GDM1 (cell line): ENCODE measurements around the gene ENTPD8.
A peak's percentile ranks its signal among the peaks of the same experiment; 100 is the strongest.

Experiments
- DNase-seq: peaks from one replicate; lab custom pipeline; 2025; lab: John Stamatoyannopoulos, UW

ENTPD8 gene

GRCh38 chr9:137431416-137431931, 9.7 kb downstream of the ENTPD8 start:
- no peak for DNase-seq

- no peak for DNase-seq
Measured at GRCh38 chr9:137430723-137431415, 10.3 kb downstream of the ENTPD8 start.

DNA sequence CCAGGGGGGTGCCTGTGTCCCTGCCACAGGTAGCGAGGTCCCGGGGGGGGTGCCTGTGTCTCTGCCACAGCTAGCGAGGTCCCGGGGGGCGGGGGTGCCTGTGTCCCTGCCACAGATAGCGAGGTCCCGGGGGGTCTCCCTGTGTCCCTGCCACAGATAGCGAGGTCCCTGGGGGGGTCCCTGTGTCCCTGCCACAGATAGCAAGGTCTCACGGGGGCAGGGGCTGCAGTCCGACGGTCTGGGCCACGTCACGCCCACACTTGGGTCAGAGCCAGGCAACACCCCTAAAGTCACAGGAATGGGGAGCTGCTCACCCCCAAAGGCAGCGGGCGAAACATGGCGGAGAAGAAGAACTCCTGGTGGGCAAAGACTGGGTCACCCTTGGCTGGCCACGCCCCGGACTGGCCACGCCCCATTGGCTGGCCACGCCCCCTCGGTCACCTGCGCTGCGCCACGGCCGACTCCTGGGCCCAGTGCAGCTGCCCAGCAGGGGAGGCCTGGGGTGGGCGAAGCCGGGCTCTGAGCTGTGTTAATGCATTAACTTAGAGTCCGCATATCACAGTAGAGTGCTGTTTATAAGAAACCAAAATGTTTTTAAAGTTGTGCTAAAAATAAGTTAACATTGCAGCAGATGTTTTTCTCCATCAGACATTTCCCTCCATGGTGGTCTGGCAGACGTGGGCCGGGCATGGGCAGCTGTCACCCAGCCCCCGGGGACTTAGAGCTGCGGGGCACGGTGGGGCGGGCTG, 11.0 kb downstream of the ENTPD8 start:
- DNase-seq, result no peak

GRCh38 chr9:137429546-137429890, 11.6 kb downstream of the ENTPD8 start:
- no peak for DNase-seq

GRCh38 chr9:137428841-137429545, 12.2 kb downstream of the ENTPD8 start:
- no peak for DNase-seq

DNA sequence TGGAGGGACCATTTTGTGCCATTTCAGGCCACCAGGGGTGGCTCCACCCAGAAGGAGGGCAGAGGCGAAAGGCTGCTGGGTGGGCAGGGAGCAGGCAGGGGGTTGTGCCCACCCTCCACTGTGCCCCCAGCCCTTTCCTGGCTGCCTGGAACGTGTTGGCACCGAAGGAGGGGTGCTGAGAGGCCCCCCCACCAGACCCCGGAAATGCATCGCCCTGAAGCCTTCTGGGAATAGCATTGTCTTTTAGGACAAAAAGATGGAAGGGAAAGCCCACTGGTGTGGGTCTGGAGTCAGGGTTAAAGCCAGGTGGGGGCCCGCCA, 12.9 kb downstream of the ENTPD8 start:
- DNase-seq, result no peak

GRCh38 chr9:137427454-137428310, 13.5 kb downstream of the ENTPD8 start:
- no peak for DNase-seq

GRCh38 chr9:137426018-137426681, 15.0 kb downstream of the ENTPD8 start:
- no peak for DNase-seq

DNA sequence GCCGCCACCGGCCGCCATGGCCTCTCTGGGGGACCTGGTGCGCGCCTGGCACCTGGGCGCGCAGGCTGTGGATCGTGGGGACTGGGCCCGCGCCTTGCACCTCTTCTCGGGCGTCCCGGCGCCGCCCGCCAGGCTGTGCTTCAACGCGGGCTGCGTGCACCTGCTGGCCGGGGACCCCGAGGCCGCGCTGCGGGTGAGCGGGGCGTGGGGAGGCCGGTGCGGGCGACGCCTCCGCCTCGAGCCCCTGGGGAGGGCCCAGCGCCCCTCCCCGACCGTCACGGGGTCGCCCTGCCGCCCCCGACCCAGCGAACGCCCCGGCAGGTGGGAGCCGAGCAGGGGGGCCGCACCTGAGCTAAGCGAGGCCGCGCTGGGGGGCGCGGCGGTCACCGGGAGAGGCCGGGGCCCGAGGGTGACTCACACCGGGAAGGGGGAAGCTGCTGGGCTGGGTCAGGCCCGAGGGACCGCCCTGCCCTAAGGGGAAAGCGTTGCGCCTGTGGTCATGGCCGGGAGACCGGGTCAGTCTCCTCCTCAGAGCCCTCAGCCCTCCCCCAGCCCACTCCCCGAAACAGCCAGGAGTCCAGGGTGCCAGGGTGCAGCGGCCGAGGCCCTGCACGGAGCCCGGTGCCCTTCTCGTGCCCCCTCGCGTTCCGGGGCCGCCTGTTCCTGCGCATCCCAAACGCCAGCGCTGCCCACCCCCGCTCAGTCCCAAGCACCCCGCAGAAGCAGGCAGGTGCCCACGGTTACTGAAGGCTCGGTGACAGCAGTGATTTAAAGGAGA, 17.5 kb downstream of the ENTPD8 start:
- DNase-seq, result no peak

- peak; percentile 90 for DNase-seq
Measured at GRCh38 chr9:137422604-137423513, 18.3 kb downstream of the ENTPD8 start, which contains the start of the genes EXD3 and NOXA1. EXD3 (minus strand) TSS chr9:137423162; CDS start chr9:137395357, 27,805 bp downstream. NOXA1 (plus strand) TSS chr9:137423393; CDS start chr9:137423530, 137 bp downstream.

- no peak for DNase-seq
Measured at GRCh38 chr9:137421838-137422603, 19.1 kb downstream of the ENTPD8 start.

DNA sequence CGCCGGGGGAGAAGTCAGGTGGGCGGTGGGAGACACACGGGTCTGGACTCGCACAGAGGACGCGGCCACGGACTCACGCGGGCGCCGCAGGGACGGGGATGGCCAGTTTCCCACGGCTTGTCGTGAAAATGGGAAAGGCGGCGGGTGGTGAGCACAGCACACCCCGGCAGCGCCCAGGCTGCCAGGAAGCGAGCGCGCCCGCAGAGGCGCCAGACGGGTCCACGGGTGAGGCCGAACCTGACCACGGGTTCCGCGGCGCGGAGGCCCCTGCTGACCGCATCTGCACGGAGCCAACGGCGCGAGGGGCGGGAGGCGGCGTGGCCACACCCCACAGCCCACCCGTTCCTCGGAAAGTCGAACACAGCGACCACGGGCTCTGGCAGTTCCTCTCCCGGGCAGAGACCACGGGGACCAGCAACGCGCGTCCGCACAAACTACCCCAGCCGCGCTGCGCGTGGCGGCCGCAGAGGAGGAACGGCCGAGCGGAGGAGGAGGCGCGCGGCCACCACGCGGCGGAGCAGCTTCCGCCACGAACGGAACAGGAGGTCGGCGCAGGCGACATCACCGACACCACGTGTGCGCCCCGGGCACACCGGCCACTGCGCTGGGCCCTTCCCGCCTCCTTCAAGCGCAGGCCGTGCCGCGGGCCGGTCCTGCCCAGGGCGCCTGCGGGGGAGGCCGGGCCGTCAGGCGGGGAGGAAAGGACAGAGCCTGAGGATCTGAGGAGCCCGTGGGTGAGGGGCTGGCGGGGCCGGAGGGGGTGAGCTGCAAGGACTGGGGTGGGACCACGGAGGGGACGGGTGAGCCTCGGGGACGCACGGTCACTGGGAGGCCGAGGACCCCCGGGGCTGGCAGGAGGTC, 23.8 kb downstream of the ENTPD8 start:
- DNase-seq, result no peak

GRCh38 chr9:137416563-137417151, 24.5 kb downstream of the ENTPD8 start:
- DNase-seq, result no peak

DNA sequence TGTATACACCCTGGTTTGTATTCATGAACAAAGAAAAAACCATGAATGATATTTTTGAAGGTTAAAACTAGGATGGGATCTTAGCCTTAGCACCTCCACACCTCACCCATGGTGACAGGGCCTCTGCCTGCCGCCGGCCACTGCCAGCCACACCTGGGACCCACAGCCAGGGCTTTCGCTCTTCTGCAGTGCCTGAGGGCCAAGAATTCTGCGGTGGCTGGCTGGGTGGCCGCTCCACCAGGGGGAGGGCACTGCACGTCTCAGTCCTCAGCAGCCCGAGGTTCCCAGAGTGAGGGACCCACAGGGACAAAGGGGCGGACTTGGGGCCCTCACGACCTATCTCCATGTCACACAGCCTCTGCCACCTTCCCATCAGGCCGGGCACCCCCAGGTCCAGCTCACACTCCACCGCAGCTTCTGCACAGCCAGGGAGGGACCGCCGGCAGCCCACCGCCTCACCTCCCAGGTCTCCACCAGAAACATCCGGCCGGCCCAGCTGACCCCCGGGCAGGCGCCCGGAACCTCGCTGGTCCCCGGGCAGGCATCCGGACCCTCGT, 25.1 kb downstream of the ENTPD8 start:
- no peak for DNase-seq

DNA sequence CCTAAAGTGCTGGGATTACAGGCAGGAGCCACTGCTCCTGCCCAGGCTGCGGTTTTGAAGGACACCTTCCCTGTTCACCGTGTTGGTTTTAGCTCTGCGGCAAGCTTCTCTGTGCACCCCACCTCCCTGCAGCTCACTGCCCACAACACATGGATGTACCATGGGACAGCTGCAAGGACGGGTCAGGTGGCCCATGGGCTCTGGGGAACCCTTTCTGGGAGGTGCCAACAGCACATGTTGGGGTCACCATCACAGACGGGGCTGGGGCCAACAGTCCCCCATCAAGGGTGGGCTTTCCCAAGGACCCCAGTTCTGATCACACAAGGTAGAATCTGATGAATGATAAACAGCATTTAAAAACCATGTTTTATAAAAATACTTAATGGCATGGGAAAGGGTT, 25.7 kb downstream of the ENTPD8 start:
- no peak for DNase-seq

DNA sequence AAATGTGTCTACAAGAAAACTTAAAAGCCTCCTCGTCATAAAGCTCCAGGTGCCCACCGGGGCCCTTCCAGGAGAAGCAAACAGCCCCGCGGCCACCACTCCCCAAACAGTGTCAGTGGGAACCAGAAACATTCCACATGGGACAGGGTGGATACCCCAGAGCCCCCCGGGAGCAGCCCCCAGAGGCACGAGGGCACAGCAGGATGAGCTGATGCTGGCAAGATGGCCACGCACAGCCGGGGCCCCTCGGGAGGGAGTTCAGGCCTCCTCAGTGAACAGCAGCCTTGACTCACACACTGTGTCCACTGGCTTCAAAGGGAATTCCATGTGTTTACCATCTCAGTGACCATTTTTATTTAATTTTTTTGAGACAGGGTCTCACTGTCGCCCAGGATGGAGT, 28.7 kb downstream of the ENTPD8 start:
- DNase-seq, result no peak
